Measurements from ENCODE around the gene PPP2CA.

PPP2CA gene

GRCh38 chr5:134146651-134147518, 79.0 kb downstream of the PPP2CA start:
- FAIRE-seq: no peak

DNA sequence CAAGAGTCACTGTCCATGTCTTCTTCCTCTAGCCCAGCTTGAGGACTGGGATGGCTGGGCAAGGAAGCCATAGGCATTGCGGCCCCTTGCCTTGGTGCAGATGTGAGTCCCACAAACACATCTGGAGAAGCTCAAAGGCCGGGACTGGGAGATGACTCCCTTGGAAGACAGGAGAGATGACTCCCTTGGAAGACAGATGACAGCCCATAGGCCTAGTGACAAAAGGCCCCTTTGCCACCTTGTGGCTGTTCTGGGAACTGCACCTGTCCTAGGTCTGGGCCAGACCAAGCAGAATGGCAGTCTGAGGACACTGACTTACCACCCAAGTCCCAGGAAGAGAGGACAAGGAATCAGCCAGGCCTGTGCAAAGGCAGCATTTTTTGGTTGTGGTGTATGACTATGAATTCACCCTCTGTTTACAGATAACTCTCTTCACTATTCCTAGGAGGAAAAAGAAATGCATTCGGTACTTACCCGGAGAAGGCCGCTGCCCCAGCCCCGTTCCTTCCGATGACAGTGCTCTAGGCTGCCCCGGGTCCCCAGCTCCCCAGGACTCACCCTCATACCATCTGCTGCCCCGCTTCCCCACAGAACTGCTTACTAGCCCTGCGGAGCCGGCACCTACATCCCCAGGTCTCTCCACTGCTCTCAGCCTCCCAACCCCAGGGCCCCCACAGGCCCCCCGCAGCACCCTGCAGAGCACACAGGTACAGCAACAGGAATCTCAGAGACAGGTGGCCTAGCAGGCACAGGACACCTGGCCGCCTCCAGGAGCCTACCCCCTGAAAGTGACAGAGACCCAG, 79.9 kb downstream of the PPP2CA start:
- FAIRE-seq: no peak

- FAIRE-seq: no peak
These were observed 80.7 kb downstream of the PPP2CA start for GRCh38 chr5:134145041-134145757.
